IMR-90 (cell line): ENCODE data around the gene IQCM. TPM values are rescaled to one million over a fixed set of nuclear protein-coding genes. Genes with fewer than 3 reads are reported as not detected.

Experiments
- ATAC-seq: fragments of 200-7000 bp; cut with Tn5 transposase; 2 replicates; pipeline ENCODE4 v1.9.1; 2020; ENCODE audit warnings: low read depth, mild to moderate bottlenecking, moderate library complexity
- BruUV-seq: library from RNA; stranded (reverse); fragments of 400-500 nt; replicated peaks from 2 replicates; lab custom pipeline; 2021; lab: Mats Ljungman, UMichigan
- CTCF ChIA-PET: fragments of 300-600 bp; formaldehyde crosslinking; extraction: SDS; loops from one replicate; lab custom pipeline; 2021; ENCODE audit warnings: antibody characterized with exemption; lab: Yijun Ruan, JAX
- POLR2A ChIA-PET: fragments of 300-600 bp; sonication (Branson Sonifier 250); formaldehyde crosslinking; loops from one replicate; lab custom pipeline; 2022; ENCODE audit warnings: antibody characterized with exemption; ENCODE audit not compliant: unreplicated experiment; lab: Charles Lee
- DNase-seq: peaks from one replicate; pipeline ENCODE4 v3.0.0; 2013
- H2AFZ ChIP-seq: replicated peaks from 2 replicates; pipeline ENCODE3; 2013; ENCODE audit warnings: low read length, mild to moderate bottlenecking; ENCODE audit not compliant: poor library complexity
- H2AK5ac ChIP-seq: 2 replicates; pipeline ENCODE4 v1.6.1; 2013; ENCODE audit warnings: low read depth, low read length, inconsistent platforms
- H2AK9ac ChIP-seq: replicated peaks from 2 replicates; pipeline ENCODE3; 2013; ENCODE audit warnings: mild to moderate bottlenecking, low read depth, low read length, moderate library complexity; ENCODE audit not compliant: poor library complexity
- H2BK120ac ChIP-seq: 2 replicates; pipeline ENCODE4 v1.6.1; 2013; ENCODE audit warnings: low read depth, low read length, inconsistent platforms
- H2BK15ac ChIP-seq: 3 replicates; pipeline ENCODE4 v1.6.1; 2013; ENCODE audit warnings: low read depth, low read length, inconsistent platforms
- H2BK20ac ChIP-seq: 2 replicates; pipeline ENCODE4 v1.6.1; 2013; ENCODE audit warnings: low read depth, mild to moderate bottlenecking, inconsistent platforms, low read length, moderate library complexity
- H2BK5ac ChIP-seq: 2 replicates; pipeline ENCODE4 v1.6.1; 2013; ENCODE audit warnings: mild to moderate bottlenecking, low read depth, low read length, inconsistent platforms; ENCODE audit not compliant: poor library complexity, severe bottlenecking
- H3K14ac ChIP-seq: replicated peaks from 2 replicates; pipeline ENCODE4 v1.6.1; 2013; ENCODE audit warnings: low read depth, low read length, inconsistent platforms
- H3K18ac ChIP-seq: 2 replicates; pipeline ENCODE4 v1.6.1; 2013; ENCODE audit warnings: low read depth, low read length, control low read depth
- H3K23ac ChIP-seq: 2 replicates; pipeline ENCODE4 v1.6.1; 2013; ENCODE audit warnings: low read depth, low read length, inconsistent platforms
- H3K27ac ChIP-seq: 2 replicates; pipeline ENCODE4 v1.5.1; 2013; ENCODE audit warnings: mild to moderate bottlenecking, control low read depth, low read length; ENCODE audit not compliant: insufficient read depth
- H3K27me3 ChIP-seq: 2 replicates; pipeline ENCODE4 v1.6.1; 2013; ENCODE audit warnings: low read length; ENCODE audit not compliant: control insufficient read depth, insufficient read depth
- H3K36me3 ChIP-seq: 2 replicates; pipeline ENCODE4 v1.6.1; 2013; ENCODE audit warnings: low read length, mixed read lengths; ENCODE audit not compliant: control insufficient read depth, insufficient read depth
- H3K4ac ChIP-seq: 2 replicates; pipeline ENCODE4 v1.6.1; 2013; ENCODE audit warnings: low read depth, low read length, inconsistent platforms
- H3K4me1 ChIP-seq: 2 replicates; pipeline ENCODE4 v1.6.1; 2013; ENCODE audit warnings: low read length, mixed read lengths; ENCODE audit not compliant: control insufficient read depth, insufficient read depth
- H3K4me2 ChIP-seq: 2 replicates; pipeline ENCODE4 v1.6.1; 2013; ENCODE audit warnings: low read depth, mild to moderate bottlenecking, control low read depth, low read length, moderate library complexity
- H3K4me3 ChIP-seq: 2 replicates; pipeline ENCODE4 v1.5.1; 2013; ENCODE audit warnings: low read depth, mild to moderate bottlenecking, control low read depth, low read length, moderate library complexity; ENCODE audit not compliant: insufficient read depth
- H3K56ac ChIP-seq: 2 replicates; pipeline ENCODE4 v1.6.1; 2013; ENCODE audit warnings: low read length, inconsistent platforms; ENCODE audit not compliant: insufficient read depth; ENCODE audit errors: extremely low read depth
- H3K79me1 ChIP-seq, 2 experiments: 2 replicates each; pipeline ENCODE4 v1.6.1; 2013; ENCODE audit warnings: low read length in 2 of 2, inconsistent platforms in 1 of 2, low read depth in 1 of 2
- H3K9ac ChIP-seq: 2 replicates; pipeline ENCODE4 v1.6.1; 2013; ENCODE audit warnings: low read depth, low read length, control low read depth
- H3K9me1 ChIP-seq: 2 replicates; pipeline ENCODE4 v1.6.1; 2013; ENCODE audit warnings: low read length, inconsistent platforms; ENCODE audit not compliant: insufficient read depth
- H3K9me3 ChIP-seq: 2 replicates; pipeline ENCODE4 v1.6.1; 2013; ENCODE audit warnings: low read length; ENCODE audit not compliant: control insufficient read depth, insufficient read depth
- H4K20me1 ChIP-seq: 2 replicates; pipeline ENCODE4 v1.6.1; 2013; ENCODE audit warnings: low read length, inconsistent platforms; ENCODE audit not compliant: insufficient read depth
- H4K5ac ChIP-seq: 2 replicates; pipeline ENCODE4 v1.6.1; 2013; ENCODE audit warnings: mild to moderate bottlenecking, low read depth, low read length, control low read depth
- H4K8ac ChIP-seq, 2 experiments: 2 replicates each; pipeline ENCODE4 v1.6.1; 2013; ENCODE audit warnings: low read depth in 2 of 2, low read length in 2 of 2, control low read depth in 1 of 2, inconsistent platforms in 1 of 2
- H4K91ac ChIP-seq: 2 replicates; pipeline ENCODE4 v1.6.1; 2013; ENCODE audit warnings: low read depth, low read length, inconsistent platforms; ENCODE audit not compliant: insufficient read depth
- CHD1 ChIP-seq: IDR thresholded peaks from 2 replicates; pipeline ENCODE4 v1.6.1; 2012; ENCODE audit warnings: low read depth, low read length, improper control_type of control experiment
- FOS ChIP-seq: fragments of 150-350 bp; IDR thresholded peaks from 2 replicates; pipeline ENCODE4 v1.6.1; 2016; ENCODE audit warnings: low read depth, low read length
- NFE2L2 ChIP-seq: fragments of 150-350 bp; IDR thresholded peaks from 2 replicates; pipeline ENCODE4 v1.6.1; 2016; ENCODE audit warnings: low read depth, mild to moderate bottlenecking, low read length
- RCOR1 ChIP-seq: IDR thresholded peaks from 2 replicates; pipeline ENCODE4 v1.6.1; 2012; ENCODE audit warnings: mild to moderate bottlenecking, low read length, improper control_type of control experiment; ENCODE audit not compliant: insufficient replicate concordance
- WGBS, 2 experiments: methylation state at CpG; one replicate each; pipeline versions ENCODE4 v1.1.5 to v1.1.7; 2013; ENCODE audit warnings: missing lambda C conversion rate in 2 of 2; ENCODE audit not compliant: insufficient read length in 1 of 2; ENCODE audit errors: extremely low coverage in 2 of 2; 5-methylcytosine and 5-hydroxymethylcytosine counted together
- dilution Hi-C: fragments of 300-500 bp; cut with HindIII; formaldehyde crosslinking; loops from one replicate; pipeline ENCODE4 v1.14.3; 2018; ENCODE audit warnings: low sequenced_read_pairs; ENCODE audit not compliant: unreplicated experiment
- in situ Hi-C: fragments of 300-500 bp; cut with MboI; formaldehyde crosslinking; loops from 3 replicates; pipeline ENCODE4 v1.14.3; 2019; ENCODE audit warnings: low sequenced_read_pairs, inconsistent platforms, mixed read lengths
- intact Hi-C: fragments of 100-400 bp; cut with micrococcal nuclease; formaldehyde crosslinking; loops from 2 replicates; pipeline ENCODE4 v1.10.0; 2022
- polyA plus RNA-seq, 3 experiments: library from polyadenylated mRNA; depleted of rRNA; stranded (reverse); fragments of >200 nt; gene quantifications; 2 replicates each; pipeline ENCODE4 v1.2.3, GENCODE V29; 2012; ENCODE audit warnings: low replicate concordance in 1 of 3
- total RNA-seq: library from RNA; depleted of rRNA; stranded (reverse); fragments of >200 nt; gene quantifications from 2 replicates; pipeline ENCODE4 v1.2.3, GENCODE V29; 2012

IQCM gene
- total and polyA plus RNA-seq, 2 of the 4 experiments (the other 2 are of a cell fraction): not detected

DNA sequence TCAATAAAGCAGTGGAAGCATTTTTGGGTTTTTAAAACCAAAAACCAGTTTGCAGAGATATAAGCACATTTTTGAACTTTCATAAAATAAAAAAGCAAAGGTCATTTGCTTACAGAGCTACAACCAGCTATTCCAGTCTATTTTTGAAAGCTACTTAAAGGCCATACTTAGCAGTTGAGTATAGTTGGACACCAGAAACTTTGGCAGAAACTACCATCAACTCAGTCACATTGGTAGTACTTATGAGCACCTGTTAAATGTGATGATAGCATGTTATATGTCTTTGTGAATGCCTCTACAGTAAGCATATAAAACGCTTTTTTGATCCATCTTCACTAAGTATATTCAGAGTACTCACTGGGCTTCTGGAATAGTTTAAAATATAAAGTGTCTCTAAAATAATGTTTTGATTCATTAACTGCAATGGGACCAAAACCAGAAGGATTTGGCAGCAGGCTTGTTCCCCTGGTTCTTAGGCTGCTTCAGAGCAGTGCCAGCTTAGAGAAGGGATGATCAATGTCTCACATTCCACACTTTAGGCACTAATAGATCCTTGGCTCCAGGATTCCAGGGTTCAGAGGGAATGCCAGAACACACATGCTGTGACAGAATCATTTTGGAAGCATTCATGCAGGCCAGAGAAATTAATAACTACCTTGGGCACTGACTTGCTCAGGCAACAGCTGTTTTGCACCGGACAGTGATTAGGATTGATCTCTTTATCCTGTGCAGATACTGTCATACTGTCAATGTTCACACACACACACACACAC, 103.9 kb downstream of the IQCM start:
- no peak for ATAC-seq
- no peak overlapping the region for H3K14ac ChIP-seq
- CTCF ChIA-PET: no interaction called here

More for the DNA sequence above, 103.9 kb downstream of the IQCM start:
- H4K91ac ChIP-seq: no peak overlapping the region
- in situ Hi-C loops: no loop called here
- no peak overlapping the region for H3K18ac ChIP-seq
- H3K4me3 ChIP-seq: no peak overlapping the region
- POLR2A ChIA-PET: no interaction called here
- no peak overlapping the region for H4K8ac ChIP-seq
- no peak overlapping the region for H2AK5ac ChIP-seq
- no peaks in the 10 kb centered on the region for H3K9me1 ChIP-seq
- H2BK20ac ChIP-seq: no peak overlapping the region
- H3K9ac ChIP-seq: no peak overlapping the region
- no peak overlapping the region for H2BK120ac ChIP-seq
- BruUV-seq: no TSS peak
- no peaks in the 10 kb centered on the region; the same call in 1 of the 2 replicates for H3K9me3 ChIP-seq
- H2AFZ ChIP-seq: no peak overlapping the region
- H3K27me3 ChIP-seq: no peaks in the 10 kb centered on the region
- no peaks in the 10 kb centered on the region for H3K79me1 ChIP-seq
- no peak overlapping the region for H2AK9ac ChIP-seq
- no peaks in the 10 kb centered on the region for H3K36me3 ChIP-seq
- H4K20me1 ChIP-seq: no peaks in the 10 kb centered on the region
- intact Hi-C loops: no loop called here
- dilution Hi-C loops: no loop called here
- no CpG with 5 or more reads among the region's 2 CpGs for WGBS, 2 experiments
- no peak overlapping the region for H3K27ac ChIP-seq
- no peak for DNase-seq
- H2BK5ac ChIP-seq: no peak overlapping the region
- no peak overlapping the region for H4K5ac ChIP-seq
- no peak overlapping the region for H2BK15ac ChIP-seq
- H3K4ac ChIP-seq: no peak overlapping the region
- H3K23ac ChIP-seq: no peak overlapping the region
- TF ChIP-seq CHD1 (no peak), FOS (no peak), NFE2L2 (no peak), RCOR1 (no peak)
- H3K4me1 ChIP-seq: 0 out of 2 replicates have a peak, but pooled peaks cover 2% of the 10 kb centered on the region
- no peak overlapping the region for H3K4me2 ChIP-seq
- H3K56ac ChIP-seq: no peak overlapping the region
